ENCODE data around the gene CRY2. TPM values are rescaled to one million over a fixed set of nuclear protein-coding genes. Genes with fewer than 3 reads are reported as not detected.

Gene CRY2
- total and polyA plus RNA-seq, 10 of the 15 experiments (the other 5 are each of a cell fraction or from before 2014, with no cell fraction given) = 1.2 to 14.7 (median 8.1) TPM

GRCh38 chr11:45895553-45896259 is 48.4 kb downstream of the CRY2 start:
- H2AFZ ChIP-seq (ENCODE audit: control insufficient read depth, low read depth, low read length) = no peak overlapping the region
- FAIRE-seq = no peak
- H3K4me1 ChIP-seq (ENCODE audit: control insufficient read depth, insufficient read depth, low read length) = no peaks in the 10 kb centered on the region
- H3K9ac ChIP-seq (ENCODE audit: control insufficient read depth, insufficient read depth, low read length) = no peak overlapping the region
- no peak overlapping the region for H3K4me3 ChIP-seq
- no peak overlapping the region for H3K27ac ChIP-seq (ENCODE audit: control insufficient read depth, insufficient read depth)
- WGBS (ENCODE audit: insufficient coverage, insufficient replicate concordance, low lambda C conversion rate, missing lambda C conversion rate) = 38% methylated on average over 8 of the region's 8 CpGs
- BruUV-seq (replicated peaks) = no TSS peak
- no peaks in the 10 kb centered on the region for H3K79me2 ChIP-seq (ENCODE audit: control insufficient read depth, insufficient read depth, low read length)
- TF ChIP-seq, protein P1, sequence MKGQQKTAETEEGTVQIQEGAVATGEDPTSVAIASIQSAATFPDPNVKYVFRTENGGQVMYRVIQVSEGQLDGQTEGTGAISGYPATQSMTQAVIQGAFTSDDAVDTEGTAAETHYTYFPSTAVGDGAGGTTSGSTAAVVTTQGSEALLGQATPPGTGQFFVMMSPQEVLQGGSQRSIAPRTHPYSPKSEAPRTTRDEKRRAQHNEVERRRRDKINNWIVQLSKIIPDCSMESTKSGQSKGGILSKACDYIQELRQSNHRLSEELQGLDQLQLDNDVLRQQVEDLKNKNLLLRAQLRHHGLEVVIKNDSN (IDR thresholded peaks at IDR 0.05; ENCODE audit: borderline replicate concordance, extremely low read length, insufficient read depth, low read depth, low read length) = no peak
- no peak for TF ChIP-seq FOXM1 (IDR thresholded peaks at IDR 0.05; ENCODE audit: low read depth, low read length)
- H4K20me1 ChIP-seq (ENCODE audit: control insufficient read depth, insufficient read depth) = no peaks in the 10 kb centered on the region; the same call in 1 of the 2 replicates
- no peaks in the 10 kb centered on the region for H3K9me3 ChIP-seq (replicated peaks; ENCODE audit: control insufficient read depth, insufficient read depth, low read length)
- intact Hi-C loops (cut with micrococcal nuclease; ENCODE audit: unreplicated experiment) = no loop called here
- ChIA-PET POLR2A (no interaction called here), CTCF (interaction anchor here (0.7 kb wide), 1 partner anchor 504 kb away, joined by 3 read pairs; no protein-coding TSS in a partner anchor), SMC1A (ENCODE audit: uncharacterized antibody, unreplicated experiment) (no interaction called here), RAD21 (ENCODE audit: unreplicated experiment) (no interaction called here)
- ATAC-seq = no peak
- H3K27me3 ChIP-seq (replicated peaks in 1 of 2; ENCODE audit: control insufficient read depth in 2 of 2, insufficient read depth in 2 of 2, low read length in 1 of 2) = peaks cover 3 to 10% of the 10 kb centered on the region in 2 experiments; a peak in 3 of 4 replicates
- in situ Hi-C loops (cut with MboI) = no loop called here
- H3K36me3 ChIP-seq (ENCODE audit: control insufficient read depth in 2 of 2, insufficient read depth in 2 of 2, low read length in 1 of 2) = no peaks in the 10 kb centered on the region
- DNase-seq (ENCODE audit: low read depth, low spot score) = no peak
- H3K4me2 ChIP-seq (ENCODE audit: control insufficient read depth, insufficient read depth) = no peak overlapping the region

- DNase-seq (ENCODE audit: low read depth, low spot score) (no peak), FAIRE-seq (no peak), ATAC-seq (no peak)
- BruUV-seq (replicated peaks) = no TSS peak
- SMC1A ChIA-PET (ENCODE audit: uncharacterized antibody, unreplicated experiment) = no interaction called here
- Histone ChIP-seq H3K4me3 (no peak overlapping the region), H3K9ac (ENCODE audit: control insufficient read depth, insufficient read depth, low read length) (no peak overlapping the region), H3K36me3 (ENCODE audit: control insufficient read depth in 2 of 2, insufficient read depth in 2 of 2, low read length in 1 of 2) (no peaks in the 10 kb centered on the region), H3K4me1 (ENCODE audit: control insufficient read depth, insufficient read depth, low read length) (no peaks in the 10 kb centered on the region), H3K79me2 (ENCODE audit: control insufficient read depth, insufficient read depth, low read length) (no peaks in the 10 kb centered on the region), H3K27me3 (replicated peaks in 1 of 2; ENCODE audit: control insufficient read depth in 2 of 2, insufficient read depth in 2 of 2, low read length in 1 of 2) (peaks cover 3 to 10% of the 10 kb centered on the region in 2 experiments; a peak in 3 of 4 replicates), H2AFZ (ENCODE audit: control insufficient read depth, low read depth, low read length) (no peak overlapping the region), H4K20me1 (ENCODE audit: control insufficient read depth, insufficient read depth) (no peaks in the 10 kb centered on the region; the same call in 1 of the 2 replicates), H3K27ac (ENCODE audit: control insufficient read depth, insufficient read depth) (no peak overlapping the region), H3K9me3 (replicated peaks; ENCODE audit: control insufficient read depth, insufficient read depth, low read length) (no peaks in the 10 kb centered on the region), H3K4me2 (ENCODE audit: control insufficient read depth, insufficient read depth) (no peak overlapping the region)
- POLR2A ChIA-PET = no interaction called here
- CTCF ChIA-PET = no interaction called here
- in situ Hi-C loops (cut with MboI) = no loop called here
- 26% methylated on average over 19 of the region's 19 CpGs for WGBS (ENCODE audit: insufficient coverage, insufficient replicate concordance, low lambda C conversion rate, missing lambda C conversion rate)
- intact Hi-C loops (cut with micrococcal nuclease; ENCODE audit: unreplicated experiment) = no loop called here
- RAD21 ChIA-PET (ENCODE audit: unreplicated experiment) = no interaction called here
- TF ChIP-seq ZNF207 (IDR thresholded peaks at IDR 0.05; ENCODE audit: borderline replicate concordance) (no peak), SUPT20H (IDR thresholded peaks at IDR 0.05; ENCODE audit: borderline replicate concordance, control insufficient read depth, low read depth, low read length) (no peak), DPF2 (IDR thresholded peaks at IDR 0.05) (no peak), EP300 (IDR thresholded peaks at IDR 0.05; ENCODE audit: borderline replicate concordance in 1 of 2, control insufficient read depth in 1 of 2, low read depth in 2 of 2, low read length in 2 of 2) (no peak), ESRRA (IDR thresholded peaks at IDR 0.05; ENCODE audit: low read length) (no peak), HSF1 (IDR thresholded peaks at IDR 0.05; ENCODE audit: low read depth, low read length) (no peak), CBX3 (IDR thresholded peaks at IDR 0.05; ENCODE audit: borderline replicate concordance, low read depth) (no peak)
- TF ChIP-seq, protein P2, sequence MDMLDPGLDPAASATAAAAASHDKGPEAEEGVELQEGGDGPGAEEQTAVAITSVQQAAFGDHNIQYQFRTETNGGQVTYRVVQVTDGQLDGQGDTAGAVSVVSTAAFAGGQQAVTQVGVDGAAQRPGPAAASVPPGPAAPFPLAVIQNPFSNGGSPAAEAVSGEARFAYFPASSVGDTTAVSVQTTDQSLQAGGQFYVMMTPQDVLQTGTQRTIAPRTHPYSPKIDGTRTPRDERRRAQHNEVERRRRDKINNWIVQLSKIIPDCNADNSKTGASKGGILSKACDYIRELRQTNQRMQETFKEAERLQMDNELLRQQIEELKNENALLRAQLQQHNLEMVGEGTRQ (IDR thresholded peaks at IDR 0.05; ENCODE audit: borderline replicate concordance, low read depth, low read length) = no peak
These were observed 49.2 kb downstream of the CRY2 start for GRCh38 chr11:45896422-45896984.

All from GM12878 (cell line).